ENCODE results near the gene ADAMTS7.
A peak's percentile ranks its signal among the peaks of the same experiment; 100 is the strongest.

The ADAMTS7 gene

DNA sequence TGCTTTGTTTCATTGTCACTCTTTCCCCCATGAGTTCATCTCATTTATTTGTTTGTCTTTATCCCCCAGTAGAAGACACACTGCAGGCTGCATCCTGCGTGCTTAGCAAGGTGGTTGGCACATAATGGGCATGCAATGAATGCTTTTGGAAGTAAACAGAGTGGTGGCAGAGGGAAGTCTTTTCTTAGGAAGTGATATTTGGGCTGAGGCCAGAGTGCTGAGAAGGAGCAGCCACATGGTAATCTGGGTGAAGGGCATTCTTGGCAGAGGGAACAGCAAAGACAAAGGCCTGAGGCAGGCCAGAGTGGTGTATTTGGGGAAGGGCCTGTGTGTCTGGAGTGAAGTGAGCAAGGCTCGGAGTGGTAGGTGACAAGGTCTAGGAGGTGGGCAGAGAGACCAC, 17.7 kb upstream of the ADAMTS7 start:
- no peak for DNase-seq (ENCODE audit: low read depth)
- H3K4me3 ChIP-seq (ENCODE audit: low read length), result no peak overlapping the region
- TF ChIP-seq, protein P1, sequence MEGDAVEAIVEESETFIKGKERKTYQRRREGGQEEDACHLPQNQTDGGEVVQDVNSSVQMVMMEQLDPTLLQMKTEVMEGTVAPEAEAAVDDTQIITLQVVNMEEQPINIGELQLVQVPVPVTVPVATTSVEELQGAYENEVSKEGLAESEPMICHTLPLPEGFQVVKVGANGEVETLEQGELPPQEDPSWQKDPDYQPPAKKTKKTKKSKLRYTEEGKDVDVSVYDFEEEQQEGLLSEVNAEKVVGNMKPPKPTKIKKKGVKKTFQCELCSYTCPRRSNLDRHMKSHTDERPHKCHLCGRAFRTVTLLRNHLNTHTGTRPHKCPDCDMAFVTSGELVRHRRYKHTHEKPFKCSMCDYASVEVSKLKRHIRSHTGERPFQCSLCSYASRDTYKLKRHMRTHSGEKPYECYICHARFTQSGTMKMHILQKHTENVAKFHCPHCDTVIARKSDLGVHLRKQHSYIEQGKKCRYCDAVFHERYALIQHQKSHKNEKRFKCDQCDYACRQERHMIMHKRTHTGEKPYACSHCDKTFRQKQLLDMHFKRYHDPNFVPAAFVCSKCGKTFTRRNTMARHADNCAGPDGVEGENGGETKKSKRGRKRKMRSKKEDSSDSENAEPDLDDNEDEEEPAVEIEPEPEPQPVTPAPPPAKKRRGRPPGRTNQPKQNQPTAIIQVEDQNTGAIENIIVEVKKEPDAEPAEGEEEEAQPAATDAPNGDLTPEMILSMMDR (conservative IDR thresholded peaks at IDR 0.05; ENCODE audit: low read length), result no peak

DNA sequence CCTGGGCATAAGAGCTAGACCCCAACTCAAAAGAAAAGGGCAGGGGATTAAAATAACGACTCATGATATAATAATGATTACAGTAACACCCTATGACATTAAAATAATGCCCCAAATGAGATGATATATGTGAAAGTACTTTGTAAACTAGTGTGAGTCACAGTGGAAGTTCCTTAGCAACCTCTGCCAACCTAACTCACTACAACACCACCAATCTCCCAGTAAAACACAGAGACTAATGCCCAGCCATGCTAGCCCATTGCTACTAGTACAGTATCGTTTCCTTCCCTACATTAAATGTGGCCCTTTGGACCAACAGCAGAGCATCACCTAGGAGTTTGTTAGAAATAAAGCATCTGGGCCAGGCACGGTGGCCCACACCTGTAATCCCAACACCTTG, 11.2 kb upstream of the ADAMTS7 start:
- peak; percentile 10 for DNase-seq (ENCODE audit: low read depth)
- TF ChIP-seq, protein P1 (conservative IDR thresholded peaks at IDR 0.05; ENCODE audit: low read length), result no peak
- H3K4me3 ChIP-seq (ENCODE audit: low read length), result no peak overlapping the region

- H3K4me3 ChIP-seq (ENCODE audit: low read length), result peak overlapping the region; percentile 54
- DNase-seq (ENCODE audit: low read depth), result no peak
- TF ChIP-seq, protein P1 (conservative IDR thresholded peaks at IDR 0.05; ENCODE audit: low read length), result no peak
These were observed 540 bp upstream of the ADAMTS7 start for GRCh38 chr15:78811825-78812183.

DNA sequence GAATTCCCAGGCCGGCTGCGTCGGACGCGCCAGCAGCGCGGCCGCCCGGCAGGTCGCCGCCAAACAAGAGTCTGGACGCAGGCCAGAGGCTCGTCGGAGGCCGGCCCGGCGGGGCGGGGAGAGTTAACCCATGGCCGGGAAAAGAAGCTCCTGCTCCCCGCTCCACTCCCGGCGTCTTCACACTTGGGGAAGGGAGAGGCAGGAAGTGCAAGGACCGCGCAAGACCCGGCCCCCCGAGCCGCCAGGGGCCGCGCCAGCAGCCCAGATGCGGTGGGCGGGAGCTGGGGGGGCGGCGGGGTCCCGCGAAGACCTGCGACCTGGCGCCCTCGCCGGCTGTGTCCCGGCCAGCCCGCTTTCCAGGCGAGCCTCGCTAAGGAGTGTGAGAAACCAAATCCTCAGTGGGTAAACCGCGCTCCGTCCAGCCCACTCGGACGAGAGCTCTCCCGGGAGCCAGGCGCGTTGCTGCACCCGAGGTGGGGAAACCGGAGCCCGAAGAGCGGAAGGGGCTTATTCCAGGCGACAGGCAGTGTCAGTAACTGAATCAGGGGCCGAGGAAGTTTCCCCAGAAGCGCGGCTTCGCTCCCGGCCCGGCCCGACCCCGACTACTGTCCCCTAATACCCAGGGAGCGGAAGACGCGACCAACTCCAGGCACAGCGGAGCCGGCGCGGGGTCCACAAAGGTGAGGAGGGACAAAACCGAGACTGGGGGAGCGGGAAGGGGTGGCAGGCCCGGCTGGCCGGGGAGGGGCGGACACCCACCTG, 721 bp downstream of the ADAMTS7 start:
- H3K4me3 ChIP-seq (ENCODE audit: low read length), result peak overlapping the region; percentile 57
- TF ChIP-seq, protein P1 (conservative IDR thresholded peaks at IDR 0.05; ENCODE audit: low read length), result no peak
- peak; percentile 14 for DNase-seq (ENCODE audit: low read depth)

DNA sequence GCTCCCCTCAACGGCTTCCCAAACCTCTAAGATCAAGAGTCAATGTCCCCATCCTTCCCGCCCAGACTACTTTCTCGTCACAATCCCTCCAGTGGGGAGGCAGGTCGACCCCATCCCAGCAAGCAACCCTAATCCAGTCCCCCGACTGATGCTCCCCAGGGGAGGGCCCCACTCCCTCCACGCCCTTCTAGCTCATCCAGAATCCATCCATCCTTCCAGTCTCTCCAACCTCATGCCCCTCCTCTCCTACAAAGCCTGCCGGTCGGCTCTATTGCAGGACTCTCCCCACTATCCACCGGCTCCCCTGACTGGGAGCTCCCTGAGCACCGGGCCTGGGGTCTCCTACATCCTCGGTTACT, 1.3 kb downstream of the ADAMTS7 start:
- H3K4me3 ChIP-seq (ENCODE audit: low read length), result peak overlapping the region; percentile 57
- no peak for DNase-seq (ENCODE audit: low read depth)
- TF ChIP-seq, protein P1 (conservative IDR thresholded peaks at IDR 0.05; ENCODE audit: low read length), result no peak

- no peak overlapping the region for H3K4me3 ChIP-seq (ENCODE audit: low read length)
- TF ChIP-seq, protein P1 (conservative IDR thresholded peaks at IDR 0.05; ENCODE audit: low read length), result peak; percentile 38
- no peak for DNase-seq (ENCODE audit: low read depth)
These were observed 2.7 kb downstream of the ADAMTS7 start for GRCh38 chr15:78808550-78808949.

GRCh38 chr15:78807359-78807758, 3.9 kb downstream of the ADAMTS7 start:
- TF ChIP-seq, protein P1 (conservative IDR thresholded peaks at IDR 0.05; ENCODE audit: low read length), result no peak
- H3K4me3 ChIP-seq (ENCODE audit: low read length), result no peak overlapping the region
- no peak for DNase-seq (ENCODE audit: low read depth)

Measured in AG10803 (cell line).